ENCODE measurements around the gene IL1RAPL1. TPM values are rescaled to one million over a fixed set of nuclear protein-coding genes. Genes with fewer than 3 reads are reported as not detected.

The IL1RAPL1 gene
- total and polyA plus RNA-seq, 2 donors (not counting 3 experiments of a cell fraction or from before 2014, with no cell fraction given): 0.79 to 1.3 TPM

DNA sequence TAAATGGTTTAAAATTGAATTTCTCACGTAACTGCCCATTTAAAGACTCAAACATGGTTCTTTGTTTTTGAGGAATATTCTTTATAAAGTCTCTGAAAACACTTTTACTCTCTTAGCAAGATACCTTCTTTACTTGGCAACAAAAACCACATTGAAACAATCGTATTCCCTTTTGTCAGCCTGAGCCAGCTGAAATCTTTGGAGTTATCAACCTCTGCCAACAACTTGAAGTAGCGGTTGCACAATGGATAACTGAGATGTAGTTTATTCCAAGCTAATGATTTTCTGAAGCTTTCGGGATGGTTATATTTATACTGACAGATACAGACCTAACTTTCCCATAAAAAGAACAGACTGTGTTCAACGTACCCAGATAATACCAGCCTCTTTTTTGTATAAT, 561.3 kb downstream of the IL1RAPL1 start:
- Histone ChIP-seq H3K4me1 (ENCODE audit: control insufficient read depth, extremely low read depth, insufficient read depth, low read length) (no peaks in the 10 kb centered on the region), H3K9ac (replicated peaks; ENCODE audit: extremely low read depth, insufficient read depth, low read length) (no peak overlapping the region)

More for the DNA sequence above, 561.3 kb downstream of the IL1RAPL1 start:
- ChIA-PET CTCF (no interaction called here), POLR2A (no interaction called here)
- DNase-seq (ENCODE audit: low read depth, low spot score) (no peak), FAIRE-seq (no peak)
- Histone ChIP-seq H2AFZ (ENCODE audit: low read depth, low read length) (no peak overlapping the region), H3K4me2 (ENCODE audit: insufficient read depth, low read length) (no peak overlapping the region), H3K9me3 (replicated peaks; ENCODE audit: control insufficient read depth, insufficient read depth, low read length) (no peaks in the 10 kb centered on the region), H4K20me1 (replicated peaks; ENCODE audit: control insufficient read depth, extremely low read depth, insufficient read depth, low read length) (no peaks in the 10 kb centered on the region), H3K36me3 (ENCODE audit: control insufficient read depth in 2 of 2, extremely low read depth in 1 of 2, insufficient read depth in 2 of 2, low read length in 2 of 2) (no peaks in the 10 kb centered on the region), H3K4me3 (replicated peaks in 1 of 3; ENCODE audit: insufficient read depth in 1 of 3, low read depth in 1 of 3, low read length in 3 of 3) (no peak overlapping the region), H3K79me2 (ENCODE audit: control insufficient read depth, insufficient read depth, low read length) (no peaks in the 10 kb centered on the region), H3K27ac (ENCODE audit: insufficient read depth, low read depth, low read length) (no peak overlapping the region), H3K9me1 (replicated peaks; ENCODE audit: control insufficient read depth, extremely low read depth, insufficient read depth, low read length) (no peaks in the 10 kb centered on the region), H3K27me3 (ENCODE audit: control insufficient read depth in 2 of 2, insufficient read depth in 2 of 2, low read length in 2 of 2) (no peaks in the 10 kb centered on the region)
- dilution Hi-C loops (cut with MboI; ENCODE audit: extremely low pct_ligation_motif_present, low sequenced_read_pairs) (no loop called here), intact Hi-C loops (cut with micrococcal nuclease) (no loop called here)
- no peak for TF ChIP-seq POLR2A (IDR thresholded peaks at IDR 0.05; ENCODE audit: low read depth, low read length)
- TF ChIP-seq JUN (IDR thresholded peaks at IDR 0.05; ENCODE audit: borderline replicate concordance, insufficient read depth, insufficient read length, low read depth): no peak
- no peak for TF ChIP-seq POLR2AphosphoS5 (IDR thresholded peaks at IDR 0.05; ENCODE audit: insufficient read depth, low read depth, low read length)
- TF ChIP-seq, protein P1, sequence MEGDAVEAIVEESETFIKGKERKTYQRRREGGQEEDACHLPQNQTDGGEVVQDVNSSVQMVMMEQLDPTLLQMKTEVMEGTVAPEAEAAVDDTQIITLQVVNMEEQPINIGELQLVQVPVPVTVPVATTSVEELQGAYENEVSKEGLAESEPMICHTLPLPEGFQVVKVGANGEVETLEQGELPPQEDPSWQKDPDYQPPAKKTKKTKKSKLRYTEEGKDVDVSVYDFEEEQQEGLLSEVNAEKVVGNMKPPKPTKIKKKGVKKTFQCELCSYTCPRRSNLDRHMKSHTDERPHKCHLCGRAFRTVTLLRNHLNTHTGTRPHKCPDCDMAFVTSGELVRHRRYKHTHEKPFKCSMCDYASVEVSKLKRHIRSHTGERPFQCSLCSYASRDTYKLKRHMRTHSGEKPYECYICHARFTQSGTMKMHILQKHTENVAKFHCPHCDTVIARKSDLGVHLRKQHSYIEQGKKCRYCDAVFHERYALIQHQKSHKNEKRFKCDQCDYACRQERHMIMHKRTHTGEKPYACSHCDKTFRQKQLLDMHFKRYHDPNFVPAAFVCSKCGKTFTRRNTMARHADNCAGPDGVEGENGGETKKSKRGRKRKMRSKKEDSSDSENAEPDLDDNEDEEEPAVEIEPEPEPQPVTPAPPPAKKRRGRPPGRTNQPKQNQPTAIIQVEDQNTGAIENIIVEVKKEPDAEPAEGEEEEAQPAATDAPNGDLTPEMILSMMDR (IDR thresholded peaks at IDR 0.05; ENCODE audit: extremely low read depth in 1 of 2, insufficient read depth in 1 of 2, low read depth in 1 of 2, low read length in 2 of 2): no peak
- no peak for TF ChIP-seq GATA2 (IDR thresholded peaks at IDR 0.05; ENCODE audit: insufficient read depth, insufficient read length, low read depth, low read length)
- no peak for TF ChIP-seq EZH2 (IDR thresholded peaks at IDR 0.05; ENCODE audit: borderline replicate concordance, low read depth, low read length, severe bottlenecking)
- no peak for TF ChIP-seq FOS (IDR thresholded peaks at IDR 0.05; ENCODE audit: borderline replicate concordance, insufficient read depth, low read length)
- TF ChIP-seq MYC (IDR thresholded peaks at IDR 0.05; ENCODE audit: low read depth, low read length): no peak
- TF ChIP-seq, protein P2, sequence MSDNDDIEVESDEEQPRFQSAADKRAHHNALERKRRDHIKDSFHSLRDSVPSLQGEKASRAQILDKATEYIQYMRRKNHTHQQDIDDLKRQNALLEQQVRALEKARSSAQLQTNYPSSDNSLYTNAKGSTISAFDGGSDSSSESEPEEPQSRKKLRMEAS (IDR thresholded peaks at IDR 0.05; ENCODE audit: insufficient read depth, insufficient read length): no peak
- no TSS peak for BruUV-seq (replicated peaks)

Measured in endothelial cell of umbilical vein (primary cell).